ENCODE results near the gene SERGEF.

The SERGEF gene

DNA sequence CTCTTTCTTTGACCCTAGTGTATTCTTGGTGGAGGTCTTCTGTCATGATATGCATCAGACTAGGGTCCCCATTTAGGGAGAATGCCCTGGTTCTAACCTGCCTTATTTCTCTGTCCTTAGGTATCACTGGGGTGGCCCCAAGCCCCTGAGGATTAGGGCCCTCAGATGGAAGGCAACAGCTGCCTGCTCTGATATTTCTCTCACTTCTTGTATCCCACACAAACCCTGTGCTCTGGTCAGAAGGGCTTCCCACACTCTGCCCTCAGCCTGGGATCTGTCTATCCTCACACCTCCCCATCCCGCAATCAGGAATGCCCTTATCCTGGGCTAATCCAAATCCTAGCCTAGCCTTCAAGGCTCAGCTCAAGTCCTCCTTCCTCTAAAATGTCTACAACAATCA lies 202.8 kb downstream of the SERGEF start:
- no peak for DNase-seq

DNA sequence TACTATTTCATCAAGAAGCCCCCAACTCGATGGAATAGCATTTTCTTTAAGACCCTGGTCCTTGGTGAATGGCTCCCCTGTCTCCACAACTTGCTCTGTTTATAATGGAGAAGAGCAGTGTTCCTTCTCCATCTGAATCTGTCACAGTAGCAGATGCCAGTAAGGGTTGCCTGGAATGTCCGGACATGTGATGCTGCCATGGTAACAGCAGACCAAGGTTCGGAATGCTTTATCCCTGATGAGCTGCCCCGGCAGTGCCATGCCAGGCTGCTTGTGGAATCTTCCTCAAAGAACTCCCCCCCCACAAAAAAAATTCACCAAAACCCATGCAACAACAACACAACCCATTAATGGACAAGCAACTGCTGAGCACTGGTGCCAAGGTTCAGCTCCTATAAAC lies 205.8 kb downstream of the SERGEF start:
- DNase-seq: no peak

DNA sequence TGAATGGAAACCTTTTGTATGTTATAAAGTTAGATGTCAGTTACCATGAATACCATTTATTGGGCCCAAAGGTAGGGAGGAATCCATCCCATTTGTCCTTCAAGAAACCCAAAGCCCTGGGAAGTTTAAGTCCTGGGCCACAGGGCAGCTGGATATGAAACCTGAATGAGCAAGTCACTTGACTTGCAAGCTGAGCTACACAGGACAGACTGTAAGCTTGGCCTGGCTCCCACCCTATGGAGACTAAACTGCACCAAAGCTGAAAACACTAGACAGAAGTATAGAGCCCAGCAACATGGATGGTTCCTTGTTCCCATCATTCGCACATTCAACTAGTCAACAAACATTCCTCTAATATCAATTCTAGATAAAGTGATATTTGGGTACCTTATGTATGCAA lies 207.0 kb downstream of the SERGEF start:
- DNase-seq: no peak

DNA sequence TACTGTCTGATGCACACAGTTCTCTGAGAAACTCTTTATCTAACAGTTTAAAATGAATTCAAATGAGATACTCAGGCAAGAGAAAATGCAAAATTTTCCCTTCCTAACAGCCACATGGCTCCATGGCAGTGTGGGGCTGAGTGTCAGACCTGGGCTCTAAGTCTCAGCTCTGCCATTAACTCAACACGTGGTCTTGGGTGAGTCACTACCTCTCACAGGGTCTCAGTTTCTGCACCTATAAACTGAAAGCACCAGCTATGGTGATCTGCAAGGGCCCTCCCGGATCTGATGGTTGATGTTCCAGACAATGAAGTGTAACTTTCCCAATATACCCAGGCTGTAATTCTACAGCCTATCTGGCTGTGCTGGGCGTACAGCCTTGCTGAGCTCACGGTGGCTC lies 207.8 kb downstream of the SERGEF start:
- no peak for DNase-seq

DNA sequence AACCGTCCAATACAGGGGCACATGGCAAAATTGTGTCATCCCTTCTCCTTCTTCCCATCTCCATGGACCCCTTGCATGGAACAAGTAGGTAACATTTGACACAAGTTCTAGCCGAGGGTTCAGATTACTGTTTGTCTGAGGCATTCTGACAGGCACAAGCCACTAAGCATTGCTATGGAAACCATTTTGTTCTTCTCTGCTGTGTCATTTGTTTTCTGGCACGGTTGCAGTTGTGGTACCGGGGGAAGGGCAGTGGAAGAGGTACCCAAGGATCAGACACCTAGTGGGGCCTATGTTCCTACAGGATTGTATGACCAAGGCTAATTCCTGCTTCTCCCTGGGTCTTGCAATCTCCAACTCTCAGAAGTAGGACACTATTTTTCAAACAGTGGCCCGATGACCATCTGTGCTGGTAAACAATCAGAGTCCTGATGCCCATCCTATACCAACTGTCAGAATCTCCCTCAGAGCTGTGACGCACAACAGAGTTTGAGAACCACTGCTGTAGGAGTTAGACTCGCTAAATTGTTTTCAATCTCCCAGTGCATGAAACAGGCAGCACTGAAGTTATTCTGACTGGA lies 209.0 kb downstream of the SERGEF start:
- no peak for DNase-seq

DNA sequence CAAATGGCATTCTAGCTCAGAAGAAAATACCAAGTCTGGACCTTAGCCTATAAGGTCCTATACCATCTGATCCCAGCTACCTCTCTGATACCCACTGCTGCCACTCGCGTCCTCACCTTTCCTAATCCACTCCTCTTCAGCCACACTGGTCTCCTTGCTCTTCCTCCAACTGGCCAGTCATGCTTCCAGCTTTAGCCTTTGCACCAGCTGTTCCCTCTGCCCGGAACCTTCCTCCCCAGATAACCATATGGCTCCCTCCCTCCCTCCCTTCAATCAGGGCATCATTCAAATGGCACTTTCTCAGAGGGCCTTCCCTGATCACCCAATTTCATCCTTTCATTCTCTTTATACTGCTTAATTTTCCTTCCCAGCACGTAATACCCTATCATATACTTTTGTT lies 210.4 kb downstream of the SERGEF start:
- DNase-seq: no peak

DNA sequence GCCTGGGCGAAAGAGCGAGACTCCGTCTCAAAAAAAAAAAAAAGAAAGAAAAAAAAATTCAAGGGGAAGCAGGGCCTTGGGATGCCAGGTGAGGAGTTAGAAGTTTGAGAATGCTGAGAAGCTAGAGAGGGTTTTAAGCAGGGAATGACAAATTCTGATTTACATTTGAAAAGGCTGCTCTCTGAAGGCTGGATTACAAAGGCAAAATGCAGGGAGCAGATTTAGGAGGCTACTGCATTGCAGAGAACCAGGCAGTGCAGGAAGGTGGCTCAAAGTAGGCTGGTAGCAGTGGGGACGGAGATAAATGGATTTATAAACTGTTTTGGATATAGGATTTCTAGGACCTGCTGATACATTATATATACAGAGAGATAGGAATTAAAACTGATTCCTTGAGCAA lies 211.7 kb downstream of the SERGEF start:
- DNase-seq: no peak

DNA sequence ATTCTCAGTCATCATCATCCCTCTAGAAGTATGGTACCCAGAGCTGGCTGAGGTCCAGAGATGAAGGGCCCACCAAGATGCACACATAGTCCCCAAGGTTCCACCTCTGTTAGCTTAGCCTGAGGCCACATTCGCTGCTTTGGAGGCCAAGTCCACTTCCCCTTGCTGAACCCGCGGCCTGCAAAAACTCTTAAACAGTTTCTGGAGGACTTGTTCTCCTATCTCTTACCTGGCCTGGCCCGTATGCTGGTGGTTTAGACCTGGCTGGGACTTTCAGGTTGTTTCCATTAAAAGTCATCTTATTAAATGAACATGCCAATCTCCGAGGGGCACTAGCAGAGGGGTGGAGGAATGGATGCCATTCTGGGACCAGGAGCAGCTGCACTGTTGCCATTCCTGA lies 213.7 kb downstream of the SERGEF start:
- no peak for DNase-seq

DNA sequence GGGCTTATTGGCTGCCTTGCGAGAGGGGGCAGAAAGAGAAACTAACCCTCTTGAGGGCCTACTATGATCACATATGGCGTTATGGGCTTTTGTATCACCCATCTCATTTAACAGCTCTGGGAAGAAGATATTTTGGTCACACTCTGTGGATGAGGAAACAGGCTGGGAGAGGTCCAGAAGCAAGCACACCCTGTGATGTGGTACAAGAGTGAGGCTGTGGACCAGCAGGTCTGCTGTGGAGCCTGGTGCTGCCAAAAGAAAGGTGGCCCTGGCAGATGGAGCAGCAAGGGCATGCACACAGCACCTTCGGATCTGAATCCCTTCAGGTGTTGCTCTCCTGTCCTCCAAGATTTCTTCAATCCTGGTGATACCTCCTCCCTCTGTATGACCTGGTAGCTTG lies 214.1 kb downstream of the SERGEF start:
- no peak for DNase-seq

DNA sequence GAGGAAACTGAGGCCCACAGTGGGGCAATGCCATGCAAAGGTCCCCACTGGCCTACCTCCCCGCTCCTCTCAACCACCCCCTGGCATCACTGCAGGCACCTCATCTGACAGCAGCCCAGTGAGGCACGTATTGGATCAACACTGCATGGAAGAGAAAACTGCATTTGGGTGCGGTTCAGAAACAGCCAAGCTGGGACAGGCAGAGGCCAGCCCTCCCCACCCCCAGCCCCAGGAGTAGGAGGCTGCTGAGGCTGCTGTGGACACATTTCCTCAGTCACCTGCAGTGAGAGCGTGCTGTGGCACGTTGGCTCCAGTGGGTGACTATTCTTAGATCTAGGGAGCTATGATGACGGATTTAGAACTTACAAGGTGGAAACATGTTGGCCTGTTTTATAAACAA lies 214.6 kb downstream of the SERGEF start:
- DNase-seq: no peak

DNA sequence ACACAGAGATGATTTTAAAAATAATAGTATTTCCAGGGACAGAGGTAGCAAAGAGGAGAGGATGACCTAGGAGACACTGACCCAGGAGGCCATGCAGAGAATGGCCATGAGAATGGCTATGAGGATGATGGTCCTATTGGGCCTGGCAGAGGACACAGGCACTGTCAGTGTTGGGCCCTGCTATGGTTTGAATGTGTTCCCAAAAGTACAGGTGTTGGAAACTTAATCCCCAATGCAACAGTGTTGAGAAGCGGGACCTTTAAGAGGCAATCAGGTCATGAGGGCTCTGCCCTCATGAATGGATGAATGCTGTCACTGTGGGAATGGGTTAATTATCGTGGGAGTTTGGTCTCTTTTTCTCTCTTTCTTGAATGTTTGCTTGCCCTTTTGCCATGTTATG lies 216.7 kb downstream of the SERGEF start:
- no peak for DNase-seq

DNA sequence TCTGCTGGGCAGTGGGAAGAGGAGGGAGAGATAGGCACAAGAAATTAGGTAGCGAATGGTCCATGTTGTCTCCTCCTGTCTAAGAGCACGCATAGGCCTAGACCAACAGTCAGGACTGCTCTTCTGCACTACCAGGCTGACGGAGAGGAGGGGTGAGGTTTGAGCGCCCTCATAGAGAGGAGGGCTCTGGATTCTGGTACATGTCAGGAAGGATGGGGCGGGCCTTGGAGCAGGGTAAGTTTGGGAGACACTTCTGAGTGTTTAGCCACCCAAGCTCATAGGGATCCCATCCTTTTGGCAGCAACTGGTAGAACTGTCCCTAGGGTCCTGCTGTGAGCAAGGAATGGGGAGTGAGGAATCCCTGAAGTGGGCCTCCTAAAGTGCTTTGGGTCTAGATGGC lies 217.9 kb downstream of the SERGEF start:
- DNase-seq: no peak

DNA sequence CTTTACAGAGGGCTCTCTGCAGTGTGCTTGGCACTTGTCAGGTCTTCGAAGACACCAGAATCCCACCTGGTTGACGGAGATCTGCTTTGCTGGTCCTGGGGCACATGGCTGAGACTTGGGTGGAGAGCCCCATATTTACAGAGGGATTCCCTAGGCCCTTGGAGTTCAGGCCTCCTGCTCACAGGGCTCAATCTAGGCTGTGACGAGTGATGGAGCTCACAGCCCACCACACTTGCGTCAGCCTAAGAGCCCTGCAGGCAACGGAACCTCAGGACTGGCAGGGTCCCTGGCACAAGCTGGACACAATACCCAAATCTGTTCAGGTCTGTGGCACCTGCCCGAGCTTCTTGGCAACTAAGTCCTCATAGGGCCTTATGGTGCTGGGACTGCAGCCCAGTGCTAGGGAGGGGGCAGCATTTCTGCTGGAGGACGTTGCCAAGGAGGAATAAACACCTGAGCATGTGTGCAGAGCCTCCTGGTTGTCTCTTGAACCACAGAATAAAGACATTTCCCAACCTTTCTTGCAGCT lies 219.1 kb downstream of the SERGEF start:
- no peak for DNase-seq

DNA sequence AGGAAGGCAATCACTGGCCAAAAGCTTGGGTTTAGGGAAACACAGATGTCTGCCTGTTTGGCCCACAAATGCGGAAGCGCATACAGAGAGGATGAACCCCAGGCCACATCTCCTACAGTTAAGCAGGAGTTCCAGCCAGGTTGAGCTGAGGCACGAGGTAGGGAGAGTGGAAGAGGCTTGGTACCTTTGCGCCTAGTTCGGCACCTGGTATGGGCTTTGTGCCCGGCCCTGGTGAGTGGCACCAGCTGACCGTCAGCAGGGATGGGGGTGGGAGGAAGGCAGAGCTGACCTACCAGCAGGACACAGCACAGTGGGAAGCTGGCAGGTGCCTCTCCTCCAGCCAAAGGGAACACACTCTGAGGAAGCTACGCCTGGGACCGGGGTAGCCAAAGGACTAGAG lies 220.7 kb downstream of the SERGEF start:
- DNase-seq: no peak

DNA sequence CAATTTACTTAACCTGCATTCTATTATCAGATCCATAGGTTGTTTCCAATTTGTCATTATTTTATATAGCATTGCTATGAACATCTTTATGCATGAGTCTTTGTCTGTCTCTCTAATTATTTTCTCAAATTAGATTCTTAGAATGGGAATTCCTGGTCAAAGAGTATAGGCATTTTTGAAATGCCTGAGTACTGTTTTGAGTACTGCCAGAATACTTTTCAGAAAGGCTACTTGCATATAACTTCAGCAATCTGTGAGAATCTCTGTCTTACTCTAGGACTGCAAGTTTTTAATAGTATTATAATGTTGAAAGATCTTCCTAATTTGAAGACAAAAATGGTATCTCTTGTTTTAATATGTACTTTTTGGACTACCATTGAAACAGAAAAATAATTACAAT lies 221.7 kb downstream of the SERGEF start:
- DNase-seq: no peak

DNA sequence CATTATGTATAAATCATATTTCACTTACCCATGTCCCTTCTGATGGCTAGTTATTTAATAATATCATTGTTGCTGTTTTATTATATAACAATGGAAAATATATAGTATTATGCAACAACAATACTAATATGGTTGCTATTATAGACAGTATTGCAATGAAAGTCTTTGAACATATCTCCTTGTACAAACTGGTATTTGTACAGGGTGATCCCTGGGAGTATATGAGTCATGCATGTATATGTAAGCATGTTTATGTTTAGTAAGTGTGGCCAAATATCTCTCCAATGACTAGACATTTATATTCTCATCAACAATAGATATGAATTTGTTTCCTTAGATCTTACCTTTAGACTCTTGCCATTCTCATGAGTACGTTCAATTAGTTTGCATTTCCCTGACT lies 222.4 kb downstream of the SERGEF start:
- no peak for DNase-seq

DNA sequence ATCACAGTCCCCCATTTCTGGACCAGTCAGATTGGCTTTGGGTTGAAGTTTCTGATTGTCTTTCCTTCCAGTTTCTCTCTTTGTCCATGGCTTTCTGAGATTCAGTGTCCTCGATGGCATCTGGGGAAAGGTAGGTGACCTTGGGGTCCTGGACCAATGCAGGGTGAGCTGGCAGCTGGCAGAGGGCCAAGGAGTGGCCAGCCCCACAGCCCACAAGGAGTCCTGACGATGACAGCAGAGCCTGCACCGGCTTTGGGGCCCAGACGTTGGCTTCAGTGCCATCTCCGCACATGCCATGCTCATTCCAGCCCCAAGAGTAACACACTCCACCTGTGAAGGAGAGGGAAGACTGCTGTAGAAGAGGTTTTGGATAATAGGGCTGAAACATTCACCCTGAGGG lies 224.8 kb downstream of the SERGEF start:
- no peak for DNase-seq

DNA sequence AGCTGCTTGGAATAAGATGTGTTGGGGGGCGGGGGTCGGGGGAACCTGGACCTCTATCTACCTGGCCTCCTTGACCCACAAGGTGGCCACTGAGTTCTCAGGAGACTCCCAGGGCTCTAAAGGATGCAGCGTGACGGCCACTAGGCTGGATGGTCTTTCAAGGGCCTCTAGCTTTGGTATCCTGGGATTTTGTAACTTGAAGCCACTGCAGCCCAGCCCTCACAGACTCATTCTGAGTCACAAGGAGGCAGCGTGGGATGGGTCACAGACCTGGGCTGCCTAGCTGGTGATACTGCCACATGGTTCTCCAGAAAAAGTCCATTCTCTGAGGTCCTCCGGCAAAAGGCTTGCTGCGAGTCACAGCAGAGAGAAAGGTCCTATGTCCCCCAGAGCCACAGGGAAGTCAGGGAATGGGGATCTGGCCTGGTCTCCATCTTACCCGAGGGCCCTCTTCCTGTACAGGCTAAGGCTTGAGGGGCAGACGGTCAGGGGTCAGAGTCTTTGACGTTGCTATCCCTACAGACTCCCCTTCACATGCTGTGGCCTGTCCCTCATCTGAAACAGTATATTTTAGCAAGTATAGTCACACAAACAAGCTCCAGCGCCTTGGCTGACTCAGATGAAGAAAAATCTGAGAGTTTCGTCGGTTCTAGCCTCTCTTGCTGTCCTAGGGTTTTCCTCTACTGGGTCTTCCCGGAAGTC lies 225.9 kb downstream of the SERGEF start:
- DNase-seq: no peak

DNA sequence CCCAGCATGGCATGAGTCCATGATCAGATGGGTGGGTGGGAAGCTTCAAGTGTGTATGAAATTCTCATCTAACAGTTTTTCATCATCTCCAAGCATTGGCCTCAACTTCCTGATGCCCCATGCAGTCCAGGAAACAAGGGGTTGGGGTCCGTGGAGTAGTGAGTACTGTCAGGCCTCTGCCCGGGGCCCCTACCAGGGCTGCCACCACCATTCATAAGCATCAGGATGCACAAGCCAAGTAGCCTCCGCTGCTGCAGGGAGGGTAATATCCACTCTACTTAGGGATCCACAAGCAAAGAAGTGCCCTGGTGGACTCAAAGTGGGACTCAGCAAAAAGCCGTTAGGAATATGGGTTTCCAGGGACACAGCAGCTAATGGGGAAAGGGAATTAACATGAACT lies 229.0 kb downstream of the SERGEF start:
- no peak for DNase-seq

DNA sequence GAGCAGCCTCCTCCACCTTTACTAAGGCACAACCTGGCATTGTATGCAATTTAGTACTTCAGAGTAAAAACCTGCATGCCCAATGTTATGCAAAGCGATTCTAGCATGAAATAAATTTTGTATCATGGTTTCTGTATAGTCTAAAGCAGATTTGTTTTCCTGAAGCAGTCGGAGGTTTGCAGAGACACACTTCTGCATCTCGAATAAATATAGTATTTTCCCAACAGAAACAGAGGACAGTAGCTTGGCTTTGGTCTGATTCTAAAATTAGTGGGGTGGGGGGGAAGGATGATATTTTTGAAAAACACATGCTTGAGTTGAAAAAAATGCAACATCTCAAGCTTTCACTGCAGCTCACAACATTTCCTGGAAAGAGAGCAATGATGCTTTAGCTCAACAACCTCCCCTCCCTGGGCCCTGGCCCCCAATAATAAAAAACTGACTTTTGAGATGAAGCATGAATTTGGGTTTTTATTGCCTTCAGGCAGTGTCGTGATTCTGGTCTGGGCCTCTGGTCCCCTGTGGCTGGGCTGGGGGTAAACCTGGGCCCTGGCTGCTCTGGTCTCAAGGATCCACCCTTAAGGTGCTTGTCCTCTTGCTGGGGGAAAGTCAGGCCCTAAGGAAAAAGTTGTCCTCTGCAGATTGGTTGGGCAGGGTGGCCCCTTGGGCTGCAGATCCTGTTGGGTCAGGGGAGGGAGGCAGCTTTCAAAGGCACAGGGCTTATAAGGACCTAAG lies 230.1 kb downstream of the SERGEF start:
- no peak for DNase-seq

DNA sequence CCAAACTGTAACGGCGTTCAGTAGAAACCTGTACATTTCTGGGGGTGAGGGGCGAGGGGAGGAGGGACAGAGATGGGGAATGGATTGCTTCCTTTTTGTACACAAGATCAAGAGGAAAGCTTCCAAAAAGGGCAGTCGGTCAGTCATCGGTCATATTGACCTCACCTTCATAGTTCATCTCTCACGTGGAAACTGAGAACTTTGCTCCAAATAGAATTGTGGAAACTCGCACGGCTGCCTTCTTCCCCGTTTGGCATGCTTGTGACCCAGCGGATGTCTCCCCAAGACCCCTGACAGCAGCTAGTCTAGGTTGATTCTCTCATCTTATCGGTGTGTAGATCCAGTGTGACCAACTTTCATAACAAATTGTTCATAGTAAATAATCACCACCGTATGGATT lies 230.7 kb downstream of the SERGEF start:
- DNase-seq: no peak

DNA sequence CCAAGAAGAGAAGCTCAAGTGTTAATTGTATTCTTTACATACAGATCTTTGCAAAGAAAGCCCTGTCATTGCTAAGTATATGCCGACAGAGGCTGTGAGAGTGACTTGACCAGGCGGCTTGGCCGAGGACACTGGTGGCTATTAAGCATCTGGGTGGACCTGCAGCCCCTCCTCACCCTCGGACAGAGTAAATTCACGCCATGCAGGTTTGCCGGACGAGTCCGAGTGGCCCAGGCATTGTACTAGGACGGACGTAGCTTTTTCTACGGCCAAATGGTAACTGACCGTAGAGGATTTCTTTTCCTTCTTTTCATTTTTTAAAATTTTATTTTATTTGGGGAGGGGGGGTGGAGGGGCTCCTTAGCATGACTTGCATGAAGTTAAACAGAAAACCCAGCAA lies 231.2 kb downstream of the SERGEF start:
- no peak for DNase-seq

DNA sequence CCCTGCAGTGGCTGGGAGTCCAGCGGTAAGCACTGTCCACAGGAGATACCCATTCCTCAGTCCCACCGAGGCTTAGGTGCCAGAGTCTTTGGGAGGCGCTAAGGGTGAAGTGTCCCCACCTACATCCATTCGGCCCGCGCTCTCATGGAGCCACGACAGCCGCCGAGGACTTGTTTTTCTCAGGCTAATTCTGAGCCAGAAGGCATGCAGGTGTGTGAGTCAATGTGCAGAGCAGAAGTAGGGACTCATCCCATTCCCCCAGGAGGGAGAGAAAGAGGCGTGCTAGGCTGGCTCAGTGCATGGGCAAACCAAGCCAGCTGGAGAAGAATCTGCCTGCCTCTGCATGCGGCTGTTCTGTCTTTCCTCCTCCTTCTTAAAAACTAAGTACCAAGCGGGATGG lies 231.6 kb downstream of the SERGEF start:
- DNase-seq: no peak

DNA sequence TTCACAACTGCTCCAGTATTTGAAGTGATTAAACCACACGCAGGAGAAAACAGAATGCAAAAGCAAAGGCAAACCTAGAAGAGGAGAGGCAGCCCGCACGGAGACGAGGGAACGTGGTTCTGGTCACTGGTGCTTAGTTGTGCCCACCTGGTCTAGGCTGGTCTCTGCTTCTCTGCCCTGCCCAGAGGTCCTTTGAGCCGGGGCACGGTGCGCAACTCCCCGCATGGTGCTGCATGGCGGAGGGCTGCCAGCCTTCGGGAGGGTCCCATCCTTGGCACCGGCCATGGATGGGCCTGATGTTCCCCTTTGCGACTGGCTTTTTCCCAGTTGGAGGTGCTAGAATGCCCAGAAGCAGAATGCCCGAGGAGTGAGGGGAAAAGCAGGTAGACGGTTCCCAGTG lies 232.2 kb downstream of the SERGEF start:
- no peak for DNase-seq
